GM21723 (cell line): ENCODE measurements around the gene SH2B3.

Source experiments
- ATAC-seq: cut with Tn5 transposase; IDR thresholded peaks from one replicate; pipeline ENCODE4 v1.9.1; 2021; ENCODE audit warnings: mild to moderate bottlenecking, moderate library complexity; ENCODE audit not compliant: unreplicated experiment

The SH2B3 gene

GRCh38 chr12:111427417-111428074 lies 21.8 kb downstream of the SH2B3 start:
- no peak for ATAC-seq

GRCh38 chr12:111428081-111428727 lies 22.5 kb downstream of the SH2B3 start:
- no peak for ATAC-seq

GRCh38 chr12:111428728-111429175 lies 23.0 kb downstream of the SH2B3 start:
- no peak for ATAC-seq

- ATAC-seq = no peak
These were observed 24.2 kb downstream of the SH2B3 start for GRCh38 chr12:111429828-111430432.

GRCh38 chr12:111430433-111431353 lies 25.0 kb downstream of the SH2B3 start:
- no peak for ATAC-seq

GRCh38 chr12:111431772-111432171 lies 26.0 kb downstream of the SH2B3 start:
- no peak for ATAC-seq

GRCh38 chr12:111434049-111434448 lies 28.3 kb downstream of the SH2B3 start:
- no peak for ATAC-seq

GRCh38 chr12:111434680-111435338 lies 29.1 kb downstream of the SH2B3 start:
- peak; percentile 60 for ATAC-seq

GRCh38 chr12:111435661-111436201 lies 30.0 kb downstream of the SH2B3 start:
- ATAC-seq = no peak

GRCh38 chr12:111436266-111436665 lies 30.5 kb downstream of the SH2B3 start:
- ATAC-seq = no peak

- ATAC-seq = no peak
These were observed 31.1 kb downstream of the SH2B3 start for GRCh38 chr12:111436811-111437210.

GRCh38 chr12:111437816-111438454 lies 32.2 kb downstream of the SH2B3 start:
- no peak for ATAC-seq

GRCh38 chr12:111438481-111438880 lies 32.8 kb downstream of the SH2B3 start:
- no peak for ATAC-seq

- no peak for ATAC-seq
These were observed 34.0 kb downstream of the SH2B3 start for GRCh38 chr12:111439657-111440151.

- ATAC-seq = no peak
These were observed 34.4 kb downstream of the SH2B3 start for GRCh38 chr12:111440152-111440551.

GRCh38 chr12:111440631-111441030 lies 34.9 kb downstream of the SH2B3 start:
- no peak for ATAC-seq

- no peak for ATAC-seq
These were observed 35.6 kb downstream of the SH2B3 start for GRCh38 chr12:111441107-111441928.

- ATAC-seq = no peak
These were observed 36.8 kb downstream of the SH2B3 start for GRCh38 chr12:111442301-111443045.
